Nephron progenitor cell (in vitro differentiated cells): Measurements from ENCODE around the gene EPHX1.
"Not testable (repeated sequence)": the region's sequence is repeated elsewhere in the genome, so short reads cannot be mapped to it uniquely, and the experiment has no call there.

ENCODE experiments used
- DNase-seq: peaks from one replicate; pipeline ENCODE4 v3.0.0; 2021
- H3K27ac Mint-ChIP-seq: 2 replicates; pipeline ENCODE4 v1.8.0; 2021; ENCODE audit warnings: mild to moderate bottlenecking, moderate library complexity, mixed read lengths
- H3K27me3 Mint-ChIP-seq: 2 replicates; pipeline ENCODE4 v1.8.0; 2021; ENCODE audit warnings: mild to moderate bottlenecking, low read depth, mixed read lengths; ENCODE audit not compliant: poor library complexity
- H3K36me3 Mint-ChIP-seq: 2 replicates; pipeline ENCODE4 v1.8.0; 2021; ENCODE audit warnings: low read depth, mixed read lengths
- H3K4me1 Mint-ChIP-seq: 2 replicates; pipeline ENCODE4 v1.8.0; 2021; ENCODE audit warnings: mixed read lengths
- H3K4me3 Mint-ChIP-seq: 2 replicates; pipeline ENCODE4 v1.8.0; 2021; ENCODE audit warnings: mild to moderate bottlenecking, moderate library complexity, mixed read lengths
- H3K9me3 Mint-ChIP-seq: 2 replicates; pipeline ENCODE4 v1.8.0; 2021; ENCODE audit warnings: mild to moderate bottlenecking, moderate library complexity, mixed read lengths
- TF ChIP-seq, protein P1 (sequence below): fragments of 200-600 bp; sonication (generic); IDR thresholded peaks from 2 replicates; pipeline ENCODE4 v1.5.0; 2021; ENCODE audit warnings: antibody characterized with exemption

The EPHX1 gene

DNA sequence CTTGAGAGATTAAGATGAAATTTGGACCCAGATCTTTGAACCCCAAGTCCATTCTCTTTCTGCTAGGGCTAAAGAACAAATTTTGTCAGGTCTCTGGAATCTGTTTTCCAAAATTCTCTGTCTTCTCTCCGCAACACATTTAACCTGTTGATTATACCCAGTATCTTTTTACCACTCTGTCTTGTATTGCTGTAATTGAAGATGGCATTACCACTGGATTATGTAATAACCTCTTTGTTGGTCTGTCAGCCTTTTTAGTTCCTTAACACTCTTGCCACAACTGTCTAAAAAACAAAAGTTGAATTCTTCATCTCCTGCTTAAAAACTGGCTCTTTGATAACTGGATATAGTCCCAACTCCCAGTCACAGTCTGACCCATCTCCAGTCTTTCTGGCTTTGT lies 29.3 kb upstream of the EPHX1 start:
- Mint-ChIP-seq H3K27me3 (peaks cover 3% of the 10 kb centered on the region), H3K36me3 (peaks cover 61% of the 10 kb centered on the region), H3K9me3 (peaks cover 5% of the 10 kb centered on the region), H3K4me1 (peaks cover 37% of the 10 kb centered on the region), H3K27ac (peak overlapping the region; percentile 44), H3K4me3 (peak overlapping the region; percentile 62)
- DNase-seq: no peak
- TF ChIP-seq, protein P1, sequence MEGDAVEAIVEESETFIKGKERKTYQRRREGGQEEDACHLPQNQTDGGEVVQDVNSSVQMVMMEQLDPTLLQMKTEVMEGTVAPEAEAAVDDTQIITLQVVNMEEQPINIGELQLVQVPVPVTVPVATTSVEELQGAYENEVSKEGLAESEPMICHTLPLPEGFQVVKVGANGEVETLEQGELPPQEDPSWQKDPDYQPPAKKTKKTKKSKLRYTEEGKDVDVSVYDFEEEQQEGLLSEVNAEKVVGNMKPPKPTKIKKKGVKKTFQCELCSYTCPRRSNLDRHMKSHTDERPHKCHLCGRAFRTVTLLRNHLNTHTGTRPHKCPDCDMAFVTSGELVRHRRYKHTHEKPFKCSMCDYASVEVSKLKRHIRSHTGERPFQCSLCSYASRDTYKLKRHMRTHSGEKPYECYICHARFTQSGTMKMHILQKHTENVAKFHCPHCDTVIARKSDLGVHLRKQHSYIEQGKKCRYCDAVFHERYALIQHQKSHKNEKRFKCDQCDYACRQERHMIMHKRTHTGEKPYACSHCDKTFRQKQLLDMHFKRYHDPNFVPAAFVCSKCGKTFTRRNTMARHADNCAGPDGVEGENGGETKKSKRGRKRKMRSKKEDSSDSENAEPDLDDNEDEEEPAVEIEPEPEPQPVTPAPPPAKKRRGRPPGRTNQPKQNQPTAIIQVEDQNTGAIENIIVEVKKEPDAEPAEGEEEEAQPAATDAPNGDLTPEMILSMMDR: no peak

DNA sequence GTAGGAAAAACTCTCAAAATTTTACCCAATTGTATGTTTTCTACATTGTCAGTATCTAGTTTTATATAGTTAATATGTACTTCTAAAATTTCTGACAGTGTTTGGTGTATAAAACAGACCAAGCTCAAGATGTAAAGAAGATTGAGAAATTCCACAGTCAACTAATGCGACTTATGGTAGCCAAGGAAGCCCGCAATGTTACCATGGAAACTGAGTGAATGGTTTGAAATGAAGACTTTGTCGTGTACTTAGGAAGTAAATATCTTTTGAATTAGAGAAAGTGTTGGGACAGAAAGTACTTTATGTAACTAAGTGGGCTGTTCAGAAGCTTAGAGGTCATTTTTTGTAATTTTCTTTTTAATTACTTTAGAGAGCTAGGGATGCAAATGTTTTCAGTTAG lies 20.8 kb upstream of the EPHX1 start:
- not testable (repeated sequence) for H3K4me3 Mint-ChIP-seq, H3K27me3 Mint-ChIP-seq, H3K27ac Mint-ChIP-seq, DNase-seq, H3K4me1 Mint-ChIP-seq
- Mint-ChIP-seq H3K9me3 (peaks cover 72% of the 10 kb centered on the region), H3K36me3 (peaks cover 100% of the 10 kb centered on the region)

DNA sequence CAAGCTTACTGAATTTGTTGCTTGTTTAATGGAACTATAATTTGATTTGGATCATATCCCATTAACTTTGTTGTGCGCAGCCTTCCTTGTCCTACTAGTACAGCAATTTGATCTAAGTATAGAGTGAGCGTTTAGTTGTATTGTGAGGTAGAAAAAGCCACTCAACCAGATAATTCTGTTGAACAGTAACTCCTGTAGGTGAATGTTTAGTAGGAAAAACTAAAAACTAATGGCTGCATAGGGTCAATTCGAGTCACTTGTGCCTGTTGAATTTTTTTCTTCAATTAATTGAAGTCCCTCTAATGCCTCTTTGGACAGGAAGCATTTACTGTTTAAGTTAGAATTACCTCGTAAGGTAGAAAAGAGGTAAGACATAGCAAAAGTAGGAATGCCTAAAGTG lies 15.0 kb upstream of the EPHX1 start:
- Mint-ChIP-seq H3K4me1 (peaks cover 2% of the 10 kb centered on the region), H3K36me3 (peaks cover 100% of the 10 kb centered on the region), H3K27me3 (peaks cover 3% of the 10 kb centered on the region), H3K4me3 (no peak overlapping the region), H3K27ac (no peak overlapping the region), H3K9me3 (peaks cover 79% of the 10 kb centered on the region)
- TF ChIP-seq, protein P1: no peak
- no peak for DNase-seq

DNA sequence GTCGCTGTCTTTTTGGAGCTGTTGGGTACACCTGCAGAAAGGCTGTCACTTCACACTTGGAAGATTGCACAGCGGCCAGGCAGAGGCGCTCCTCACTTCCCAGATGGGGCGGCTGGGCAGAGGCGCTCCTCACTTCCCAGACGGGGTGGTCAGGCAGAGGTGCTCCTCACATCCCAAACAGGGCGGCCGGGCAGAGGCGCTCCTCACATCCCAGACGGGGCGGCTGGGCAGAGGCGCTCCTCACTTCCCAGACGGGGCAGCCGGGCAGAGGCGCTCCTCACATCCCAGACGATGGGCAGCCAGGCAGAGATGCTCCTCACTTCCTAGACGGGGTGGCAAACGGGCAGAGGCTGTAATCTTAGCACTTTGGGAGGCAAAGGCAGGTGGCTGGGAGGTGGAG lies 13.8 kb upstream of the EPHX1 start:
- DNase-seq, H3K4me3 Mint-ChIP-seq, H3K4me1 Mint-ChIP-seq, H3K27me3 Mint-ChIP-seq, H3K27ac Mint-ChIP-seq: not testable (repeated sequence)
- Mint-ChIP-seq H3K9me3 (peaks cover 68% of the 10 kb centered on the region), H3K36me3 (peaks cover 99% of the 10 kb centered on the region)

DNA sequence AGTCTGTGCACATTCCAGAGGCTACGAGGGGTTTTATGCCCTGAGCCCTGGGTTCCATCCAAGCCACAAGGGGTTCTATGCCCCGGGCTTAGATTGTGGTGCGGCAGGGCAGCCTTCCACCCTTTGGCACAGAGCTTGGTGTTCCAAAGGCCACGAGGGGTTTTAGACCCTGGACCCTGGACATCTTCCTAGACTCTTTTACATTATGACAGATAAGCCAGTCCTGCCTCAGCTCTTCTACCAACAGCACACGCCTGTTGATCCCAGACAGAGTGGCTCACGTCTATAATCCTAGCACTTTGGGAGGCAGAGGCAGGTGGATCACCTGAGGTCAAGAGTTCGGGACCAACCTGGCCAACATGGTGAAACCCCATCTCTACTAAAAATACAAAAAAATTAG lies 8.8 kb upstream of the EPHX1 start:
- H3K4me3 Mint-ChIP-seq, H3K27ac Mint-ChIP-seq, DNase-seq, H3K4me1 Mint-ChIP-seq, H3K27me3 Mint-ChIP-seq: not testable (repeated sequence)
- H3K9me3 Mint-ChIP-seq: peaks cover 23% of the 10 kb centered on the region
- peaks cover 71% of the 10 kb centered on the region for H3K36me3 Mint-ChIP-seq

DNA sequence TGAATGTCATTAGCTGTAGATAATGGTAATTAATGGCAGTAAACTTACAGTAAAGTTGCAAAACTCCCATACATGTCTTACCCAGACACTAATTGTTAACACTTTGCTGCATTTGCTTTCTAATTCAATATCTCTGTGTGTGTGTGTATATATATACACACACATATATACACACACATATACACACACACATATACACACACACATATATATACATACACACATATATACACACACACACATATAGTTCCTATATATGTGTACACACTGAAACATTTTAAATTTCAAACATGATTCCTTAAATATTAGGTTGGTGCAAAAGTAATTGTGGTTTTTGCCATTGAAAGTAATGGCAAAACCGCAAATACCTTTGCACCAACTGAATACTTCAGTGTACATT lies 3.7 kb upstream of the EPHX1 start:
- Mint-ChIP-seq H3K27me3 (peaks cover 4% of the 10 kb centered on the region), H3K9me3 (peaks cover 4% of the 10 kb centered on the region), H3K4me3 (no peak overlapping the region), H3K36me3 (peaks cover 21% of the 10 kb centered on the region), H3K27ac (no peak overlapping the region), H3K4me1 (peaks cover 10% of the 10 kb centered on the region)
- TF ChIP-seq, protein P1: no peak
- no peak for DNase-seq

DNA sequence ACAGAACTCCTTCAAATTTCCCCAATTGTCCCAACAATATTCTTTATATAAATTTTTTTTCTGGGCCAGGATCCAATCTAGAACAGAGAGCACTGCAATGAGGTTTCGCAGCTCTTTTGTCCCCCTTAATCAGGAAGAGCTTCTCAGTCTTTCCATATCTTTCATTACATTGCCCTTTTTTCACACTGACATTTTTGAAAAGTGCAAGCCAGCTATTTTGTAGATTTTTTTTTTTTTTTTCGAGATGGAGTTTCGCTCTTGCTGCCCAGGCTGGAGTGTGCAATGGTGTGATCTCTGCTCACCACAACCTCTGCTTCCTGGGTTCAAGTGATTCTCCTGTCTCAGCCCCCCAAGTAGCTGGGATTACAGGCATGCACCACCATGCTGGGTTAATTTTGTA lies 3.2 kb upstream of the EPHX1 start:
- not testable (repeated sequence) for H3K4me3 Mint-ChIP-seq, H3K27me3 Mint-ChIP-seq, DNase-seq, H3K9me3 Mint-ChIP-seq, H3K27ac Mint-ChIP-seq
- peaks cover 16% of the 10 kb centered on the region for H3K36me3 Mint-ChIP-seq
- H3K4me1 Mint-ChIP-seq: peaks cover 15% of the 10 kb centered on the region

DNA sequence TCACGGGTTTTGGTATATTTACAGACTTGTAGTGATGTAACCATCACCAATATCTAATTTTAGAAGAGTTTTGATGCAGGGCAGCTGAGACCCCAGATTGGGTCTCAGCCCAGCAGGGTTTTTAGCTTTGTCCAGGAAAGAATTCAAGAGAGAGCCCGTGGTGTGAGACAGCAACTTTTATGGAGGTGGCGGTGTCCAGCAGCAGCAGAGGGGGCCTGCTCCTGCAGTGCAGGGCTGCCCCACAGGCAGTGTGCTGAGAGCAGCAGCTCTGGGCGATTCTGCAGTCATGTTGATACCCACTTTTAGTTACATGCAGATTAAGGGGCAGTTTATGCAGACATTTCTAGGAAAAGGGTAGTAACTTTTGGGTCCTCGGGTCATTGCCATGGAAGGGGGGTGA lies 1.8 kb upstream of the EPHX1 start:
- H3K4me1 Mint-ChIP-seq: peaks cover 25% of the 10 kb centered on the region
- H3K27me3 Mint-ChIP-seq: peaks cover 4% of the 10 kb centered on the region
- no peak overlapping the region for H3K27ac Mint-ChIP-seq
- TF ChIP-seq, protein P1: no peak
- H3K9me3 Mint-ChIP-seq: peaks cover 4% of the 10 kb centered on the region
- DNase-seq: no peak
- H3K4me3 Mint-ChIP-seq: peak overlapping the region; percentile 6
- peaks cover 9% of the 10 kb centered on the region for H3K36me3 Mint-ChIP-seq

DNA sequence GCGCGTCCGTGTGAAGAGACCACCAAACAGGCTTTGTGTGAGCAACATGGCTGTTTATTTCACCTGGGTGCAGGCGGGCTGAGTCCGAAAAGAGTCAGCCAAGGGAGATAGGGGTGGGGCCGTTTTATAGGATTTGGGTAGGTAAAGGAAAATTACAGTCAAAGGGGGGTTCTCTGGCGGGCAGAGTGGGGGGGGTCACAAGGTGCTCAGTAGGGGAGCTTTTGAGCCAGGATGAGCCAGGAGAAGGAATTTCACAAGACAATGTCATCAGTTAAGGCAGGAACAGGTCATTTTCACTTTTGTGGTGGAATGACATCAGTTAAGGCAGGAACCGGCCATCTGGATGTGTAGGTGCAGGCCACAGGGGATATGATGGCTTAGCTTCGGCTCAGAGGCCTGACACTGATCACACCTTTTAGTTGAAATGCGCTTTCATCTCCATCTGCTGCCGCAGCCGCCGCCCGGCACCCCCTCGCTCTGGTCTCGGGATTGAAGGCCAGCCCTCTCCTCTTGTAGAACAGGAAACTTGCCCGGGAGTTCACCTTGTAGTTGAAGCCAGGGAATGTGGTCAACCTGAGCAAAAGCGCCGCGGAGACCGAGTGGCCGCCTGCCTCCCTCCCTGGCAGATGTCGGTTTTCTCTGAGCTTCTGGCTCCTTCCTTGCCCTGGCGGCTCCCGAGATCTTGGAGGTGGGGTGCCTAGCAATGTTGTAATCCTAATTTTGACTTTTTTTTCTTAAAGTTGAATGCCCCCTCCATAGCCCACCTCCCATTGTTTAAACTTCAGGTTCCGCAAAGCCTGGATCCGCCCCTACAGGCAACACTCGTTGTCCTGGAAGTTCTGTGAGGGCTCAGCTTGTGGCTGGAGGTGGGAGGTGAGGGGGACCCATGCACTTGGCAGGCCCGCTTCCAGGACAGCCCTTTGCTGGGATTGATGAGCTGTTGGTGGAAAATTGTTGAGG lies 935 bp downstream of the EPHX1 start:
- DNase-seq: peak; percentile 37
- H3K27me3 Mint-ChIP-seq, H3K9me3 Mint-ChIP-seq, H3K36me3 Mint-ChIP-seq: not testable (repeated sequence)
- Mint-ChIP-seq H3K4me3 (peak overlapping the region; percentile 92), H3K27ac (peak overlapping the region; percentile 64), H3K4me1 (peaks cover 50% of the 10 kb centered on the region)
